Progenitor cell of endocrine pancreas (in vitro differentiated cells): ENCODE results near the gene ZNF607. TPM values are rescaled to one million over a fixed set of nuclear protein-coding genes. Genes with fewer than 3 reads are reported as not detected.
"Not testable (repeated sequence)": the region's sequence is repeated elsewhere in the genome, so short reads cannot be mapped to it uniquely, and the experiment has no call there.

ENCODE experiments used
- DNase-seq: peaks from one replicate; pipeline ENCODE4 v3.0.0; 2021; ENCODE audit warnings: low spot score; ENCODE audit not compliant: unreplicated experiment
- H3K27ac Mint-ChIP-seq: 2 replicates; pipeline ENCODE4 v1.8.0; 2021; ENCODE audit warnings: mild to moderate bottlenecking, moderate library complexity, mixed read lengths
- H3K27me3 Mint-ChIP-seq: 2 replicates; pipeline ENCODE4 v1.8.0; 2021; ENCODE audit warnings: mixed read lengths
- H3K36me3 Mint-ChIP-seq: 2 replicates; pipeline ENCODE4 v1.8.0; 2022; ENCODE audit warnings: mixed read lengths; ENCODE audit not compliant: insufficient read depth
- H3K4me1 Mint-ChIP-seq: 2 replicates; pipeline ENCODE4 v1.8.0; 2021; ENCODE audit warnings: low read depth, mixed read lengths
- H3K4me3 Mint-ChIP-seq: 2 replicates; pipeline ENCODE4 v1.8.0; 2021; ENCODE audit warnings: low read depth, mild to moderate bottlenecking, moderate library complexity, mixed read lengths
- H3K9me3 Mint-ChIP-seq: 2 replicates; pipeline ENCODE4 v1.8.0; 2021; ENCODE audit warnings: low read depth, mixed read lengths
- total RNA-seq: library from RNA; stranded (reverse); gene quantifications from 2 replicates; pipeline ENCODE4 v1.2.1, GENCODE V29; 2021
- TF ChIP-seq, protein P1 (sequence below): fragments of 200-600 bp; sonication (generic); IDR thresholded peaks from one replicate; pipeline ENCODE4 v1.5.0; 2021; ENCODE audit warnings: antibody characterized with exemption, mild to moderate bottlenecking; ENCODE audit not compliant: unreplicated experiment

The ZNF607 gene
- total RNA-seq, 1 donor from 2014 or later, result 28.9 TPM

DNA sequence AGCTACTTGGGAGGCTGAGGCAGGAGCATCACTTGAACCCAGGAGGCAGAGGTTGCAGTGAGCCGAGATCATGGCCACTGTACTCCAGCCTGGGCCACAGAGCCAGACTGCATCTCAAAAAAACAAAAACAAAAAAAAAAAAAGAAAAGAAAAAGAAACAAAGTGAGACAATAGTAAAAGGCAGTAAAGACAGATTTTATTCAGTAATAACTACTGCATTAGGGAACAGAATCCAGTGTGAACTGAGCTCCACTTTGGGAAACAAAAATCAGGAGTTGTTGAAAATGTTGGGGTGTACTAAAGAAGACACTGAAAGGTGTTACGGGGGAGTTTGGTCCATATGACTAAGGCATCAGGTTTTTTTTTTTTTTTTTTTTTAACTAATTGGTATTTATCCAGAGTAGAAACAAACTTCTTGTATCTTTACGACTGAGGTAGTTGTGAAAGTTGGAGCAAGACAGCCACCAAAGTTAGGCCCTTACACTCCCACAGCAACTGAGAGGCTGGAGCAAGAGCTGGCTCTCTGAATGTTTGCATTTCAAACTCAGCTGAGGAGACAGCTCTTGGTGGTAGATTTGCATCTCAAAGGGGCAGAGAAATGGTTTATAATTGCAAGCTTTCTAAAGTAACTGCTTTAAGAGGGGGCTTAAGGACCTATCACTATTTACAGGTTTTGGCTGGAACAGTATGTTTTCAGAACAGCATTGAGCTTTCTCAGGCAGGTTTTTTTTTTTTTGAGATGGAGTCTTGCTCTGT, 24.2 kb downstream of the ZNF607 start:
- TF ChIP-seq, protein P1, sequence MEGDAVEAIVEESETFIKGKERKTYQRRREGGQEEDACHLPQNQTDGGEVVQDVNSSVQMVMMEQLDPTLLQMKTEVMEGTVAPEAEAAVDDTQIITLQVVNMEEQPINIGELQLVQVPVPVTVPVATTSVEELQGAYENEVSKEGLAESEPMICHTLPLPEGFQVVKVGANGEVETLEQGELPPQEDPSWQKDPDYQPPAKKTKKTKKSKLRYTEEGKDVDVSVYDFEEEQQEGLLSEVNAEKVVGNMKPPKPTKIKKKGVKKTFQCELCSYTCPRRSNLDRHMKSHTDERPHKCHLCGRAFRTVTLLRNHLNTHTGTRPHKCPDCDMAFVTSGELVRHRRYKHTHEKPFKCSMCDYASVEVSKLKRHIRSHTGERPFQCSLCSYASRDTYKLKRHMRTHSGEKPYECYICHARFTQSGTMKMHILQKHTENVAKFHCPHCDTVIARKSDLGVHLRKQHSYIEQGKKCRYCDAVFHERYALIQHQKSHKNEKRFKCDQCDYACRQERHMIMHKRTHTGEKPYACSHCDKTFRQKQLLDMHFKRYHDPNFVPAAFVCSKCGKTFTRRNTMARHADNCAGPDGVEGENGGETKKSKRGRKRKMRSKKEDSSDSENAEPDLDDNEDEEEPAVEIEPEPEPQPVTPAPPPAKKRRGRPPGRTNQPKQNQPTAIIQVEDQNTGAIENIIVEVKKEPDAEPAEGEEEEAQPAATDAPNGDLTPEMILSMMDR, result no peak
- H3K27ac Mint-ChIP-seq, result no peak overlapping the region
- H3K36me3 Mint-ChIP-seq, result peaks cover 20% of the 10 kb centered on the region
- no peaks in the 10 kb centered on the region for H3K9me3 Mint-ChIP-seq
- peaks cover 8% of the 10 kb centered on the region for H3K4me1 Mint-ChIP-seq
- no peaks in the 10 kb centered on the region for H3K27me3 Mint-ChIP-seq
- H3K4me3 Mint-ChIP-seq, result no peak overlapping the region
- no peak for DNase-seq

GRCh38 chr19:37692956-37693620, 26.5 kb downstream of the ZNF607 start:
- no peaks in the 10 kb centered on the region for H3K27me3 Mint-ChIP-seq
- DNase-seq, result no peak
- H3K36me3 Mint-ChIP-seq, result peaks cover 6% of the 10 kb centered on the region
- H3K9me3 Mint-ChIP-seq, result no peaks in the 10 kb centered on the region
- TF ChIP-seq, protein P1, result no peak
- peaks cover 12% of the 10 kb centered on the region for H3K4me1 Mint-ChIP-seq
- peak overlapping the region; percentile 69 for H3K27ac Mint-ChIP-seq
- peak overlapping the region; percentile 24 for H3K4me3 Mint-ChIP-seq

DNA sequence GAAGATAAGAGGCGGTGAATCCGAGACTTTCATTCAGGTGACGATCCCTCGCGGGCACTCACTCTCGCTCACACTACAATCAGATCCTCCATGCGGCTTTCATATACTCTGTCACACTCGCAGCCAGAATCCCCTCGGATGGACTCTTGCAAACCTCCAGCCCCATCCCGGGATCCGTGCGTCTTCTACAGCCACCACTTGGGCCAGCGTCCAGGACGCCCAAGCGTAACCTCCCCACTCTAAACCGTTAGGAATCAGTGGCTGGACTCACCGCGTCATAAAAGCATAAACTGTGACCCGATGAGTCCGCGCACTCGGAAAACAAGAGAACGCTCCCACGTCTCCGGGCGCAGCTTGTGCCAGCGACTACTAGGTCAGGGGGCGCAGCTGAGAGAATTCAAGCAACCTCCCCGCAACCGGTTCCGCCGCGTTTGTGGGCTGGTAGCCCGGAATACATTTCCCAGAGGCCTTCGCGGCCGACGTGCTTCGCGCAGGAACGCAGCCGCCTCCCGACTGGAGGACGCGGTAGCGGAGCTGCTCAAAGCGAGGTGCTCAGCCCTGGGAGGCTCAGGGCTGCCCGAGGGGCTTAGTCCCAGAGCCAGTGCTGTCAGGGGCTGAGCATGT, 27.6 kb downstream of the ZNF607 start:
- DNase-seq, result peak; percentile 74
- TF ChIP-seq, protein P1, result peak; percentile 32

GRCh38 chr19:37683520-37683919, 36.0 kb downstream of the ZNF607 start:
- no peaks in the 10 kb centered on the region for H3K27me3 Mint-ChIP-seq
- H3K9me3 Mint-ChIP-seq, result peaks cover 22% of the 10 kb centered on the region
- H3K4me3 Mint-ChIP-seq, result no peak overlapping the region
- H3K36me3 Mint-ChIP-seq, result peaks cover 46% of the 10 kb centered on the region
- H3K27ac Mint-ChIP-seq, result no peak overlapping the region
- TF ChIP-seq, protein P1, result no peak
- peaks cover 9% of the 10 kb centered on the region for H3K4me1 Mint-ChIP-seq
- DNase-seq, result no peak

More for the DNA sequence above, 27.6 kb downstream of the ZNF607 start:
- Mint-ChIP-seq H3K27me3 (no peaks in the 10 kb centered on the region), H3K36me3 (peaks cover 10% of the 10 kb centered on the region), H3K27ac (peak overlapping the region; percentile 98), H3K9me3 (no peaks in the 10 kb centered on the region), H3K4me1 (peaks cover 19% of the 10 kb centered on the region), H3K4me3 (peak overlapping the region; percentile 93)

DNA sequence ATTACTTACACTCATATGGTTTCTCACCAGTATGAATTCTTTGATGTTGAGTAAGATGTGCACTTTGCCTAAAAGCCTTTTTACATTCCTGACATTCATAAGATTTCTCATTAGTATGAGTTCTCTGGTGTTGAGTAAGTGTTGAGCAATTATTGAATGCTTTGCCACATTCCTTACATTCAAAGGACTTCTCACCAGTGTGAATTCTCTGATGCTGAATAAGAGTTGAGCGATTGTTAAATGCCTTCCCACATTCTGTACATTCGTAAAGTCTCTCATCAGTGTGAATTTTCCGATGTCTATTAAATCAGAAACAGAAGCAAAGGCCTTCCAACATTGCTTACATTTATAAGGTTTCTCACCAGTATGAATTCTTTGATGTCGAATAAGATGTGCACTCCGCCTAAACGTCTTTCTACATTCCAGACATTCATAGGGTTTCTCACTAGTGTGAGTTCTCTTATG, 50.1 kb downstream of the ZNF607 start:
- Mint-ChIP-seq H3K36me3 (peaks cover 33% of the 10 kb centered on the region), H3K9me3 (peaks cover 29% of the 10 kb centered on the region), H3K27ac (no peak overlapping the region), H3K4me3 (no peak overlapping the region), H3K4me1 (no peaks in the 10 kb centered on the region), H3K27me3 (no peaks in the 10 kb centered on the region)
- TF ChIP-seq, protein P1, result no peak
- DNase-seq, result no peak

- not testable (repeated sequence) for H3K9me3 Mint-ChIP-seq, H3K27ac Mint-ChIP-seq, H3K36me3 Mint-ChIP-seq, H3K27me3 Mint-ChIP-seq, DNase-seq
- H3K4me3 Mint-ChIP-seq, result peak overlapping the region; percentile 89
- peaks cover 16% of the 10 kb centered on the region for H3K4me1 Mint-ChIP-seq
These were observed 62.4 kb downstream of the ZNF607 start for GRCh38 chr19:37657157-37657556.
